ENCODE results near the gene TMTC3.
"Not testable (repeated sequence)": the region's sequence is repeated elsewhere in the genome, so short reads cannot be mapped to it uniquely, and the experiment has no call there.

- not testable (repeated sequence) for TF ChIP-seq POLR2A, POLR2AphosphoS5 (IDR thresholded peaks at IDR 0.05; ENCODE audit: low read depth, low read length)
Observed at GRCh38 chr12:88139711-88140110, 2.4 kb upstream of the TMTC3 start.

Data from GM12891 (cell line).